C4-2B (cell line): ENCODE results near the gene FAM13C.

Source experiments
- H3K27ac ChIP-seq: fragments of 450-650 bp; 2 replicates; pipeline ENCODE4 v1.5.1; 2017
- CTCF ChIP-seq: fragments of 450-650 bp; conservative IDR thresholded peaks from 2 replicates; pipeline ENCODE4 v1.5.1; 2017; ENCODE audit warnings: mild to moderate bottlenecking
- ZFX ChIP-seq: fragments of 450-650 bp; IDR thresholded peaks from 2 replicates; pipeline ENCODE4 v1.6.1; 2017

FAM13C gene

GRCh38 chr10:59342723-59343122, 19.6 kb downstream of the FAM13C start:
- no peak for TF ChIP-seq CTCF
- TF ChIP-seq ZFX, result no peak
- H3K27ac ChIP-seq, result no peak overlapping the region

- TF ChIP-seq CTCF (no peak), ZFX (no peak)
- 0 out of 2 replicates have a peak overlapping the region, but pooled peaks have one; percentile 8 for H3K27ac ChIP-seq
These were observed 20.3 kb downstream of the FAM13C start for GRCh38 chr10:59342000-59342399.

GRCh38 chr10:59340285-59340684, 22.1 kb downstream of the FAM13C start:
- H3K27ac ChIP-seq, result no peak overlapping the region
- TF ChIP-seq ZFX (no peak), CTCF (no peak)

- TF ChIP-seq CTCF (no peak), ZFX (no peak)
- H3K27ac ChIP-seq, result no peak overlapping the region
These were observed 23.0 kb downstream of the FAM13C start for GRCh38 chr10:59339351-59339750.

- no peak for TF ChIP-seq ZFX
- TF ChIP-seq CTCF, result no peak
- H3K27ac ChIP-seq, result peak overlapping the region; percentile 69
These were observed 25.1 kb downstream of the FAM13C start for GRCh38 chr10:59337201-59337652.

- H3K27ac ChIP-seq, result peak overlapping the region; percentile 69; the same call in 1 of the 2 replicates
- no peak for TF ChIP-seq ZFX
- TF ChIP-seq CTCF, result no peak
These were observed 25.7 kb downstream of the FAM13C start for GRCh38 chr10:59336632-59337031.

- TF ChIP-seq ZFX (no peak), CTCF (no peak)
- no peak overlapping the region for H3K27ac ChIP-seq
These were observed 26.9 kb downstream of the FAM13C start for GRCh38 chr10:59335497-59335896.
